Fibroblast of lung (primary cell): ENCODE data around the gene MRPS11. TPM values are rescaled to one million over a fixed set of nuclear protein-coding genes. Genes with fewer than 3 reads are reported as not detected.

Experiments
- DNase-seq, 2 donors: peaks; one replicate each; pipeline versions ENCODE4 v3.0.0 to v3.0.0-alpha.2; 2010; ENCODE audit warnings: low read depth in 2 of 2
- H2AFZ ChIP-seq: 2 replicates; pipeline ENCODE4 v1.5.1; 2012; ENCODE audit warnings: low read length, control low read depth, inconsistent platforms
- H3K27ac ChIP-seq: 2 replicates; pipeline ENCODE4 v1.5.1; 2011; ENCODE audit warnings: low read length, control low read depth; ENCODE audit not compliant: insufficient read depth
- H3K27me3 ChIP-seq: 2 replicates; pipeline ENCODE4 v1.5.1; 2011; ENCODE audit warnings: mild to moderate bottlenecking, low read length; ENCODE audit not compliant: control insufficient read depth, insufficient read depth
- H3K36me3 ChIP-seq: 2 replicates; pipeline ENCODE4 v1.5.1; 2011; ENCODE audit warnings: low read length; ENCODE audit not compliant: control insufficient read depth, insufficient read depth
- H3K4me1 ChIP-seq: 2 replicates; pipeline ENCODE4 v1.5.1; 2011; ENCODE audit warnings: low read length; ENCODE audit not compliant: control insufficient read depth, insufficient read depth; ENCODE audit errors: extremely low read depth
- H3K4me2 ChIP-seq: 2 replicates; pipeline ENCODE4 v1.5.1; 2011; ENCODE audit warnings: low read length, control low read depth; ENCODE audit not compliant: insufficient read depth; ENCODE audit errors: extremely low read depth
- H3K4me3 ChIP-seq, 4 experiments: fragments of 200-600 bp in 1 of 4; sonication (generic) in 1 of 4; replicated peaks in 1 of 4; 2 replicates each; pipeline ENCODE4 v1.5.1; 2011 to 2016; ENCODE audit warnings: low read length in 4 of 4, low read depth in 3 of 4, mild to moderate bottlenecking in 3 of 4, control low read depth in 2 of 4, inconsistent platforms in 1 of 4, mixed read lengths in 1 of 4; ENCODE audit not compliant: insufficient read depth in 1 of 4; ENCODE audit errors: control extremely low read depth in 1 of 4
- H3K79me2 ChIP-seq: 2 replicates; pipeline ENCODE4 v1.5.1; 2012; ENCODE audit warnings: mild to moderate bottlenecking, low read length, inconsistent platforms; ENCODE audit not compliant: control insufficient read depth, insufficient read depth
- H3K9ac ChIP-seq: 2 replicates; pipeline ENCODE4 v1.5.1; 2011; ENCODE audit warnings: mild to moderate bottlenecking, low read length, control low read depth; ENCODE audit not compliant: insufficient read depth
- H3K9me3 ChIP-seq: 2 replicates; pipeline ENCODE4 v1.5.1; 2012; ENCODE audit warnings: low read depth, low read length; ENCODE audit not compliant: control insufficient read depth, insufficient read depth
- H4K20me1 ChIP-seq: 2 replicates; pipeline ENCODE4 v1.5.1; 2011; ENCODE audit warnings: low read length; ENCODE audit not compliant: control insufficient read depth, insufficient read depth; ENCODE audit errors: extremely low read depth
- CTCF ChIP-seq, 2 donors: IDR thresholded peaks in 1 of 2; conservative IDR thresholded peaks in 1 of 2; 1 replicate in 1 of 2; 2 replicates in 1 of 2; pipeline ENCODE4 v1.5.1; 2011 to 2012; ENCODE audit warnings: low read length in 2 of 2, control low read depth in 1 of 2, inconsistent platforms in 1 of 2, low read depth in 1 of 2, mild to moderate bottlenecking in 1 of 2
- EZH2 ChIP-seq: IDR thresholded peaks from 2 replicates; pipeline ENCODE4 v1.5.1; 2012; ENCODE audit warnings: low read length, control low read depth, mild to moderate bottlenecking; ENCODE audit errors: missing control alignments
- polyA plus RNA-seq, 2 donors: library from polyadenylated mRNA; depleted of rRNA in 1 of 2; stranded (reverse) in 1 of 2; unstranded in 1 of 2; fragments of >200 nt; gene quantifications; 2 replicates each; pipeline ENCODE4 v1.2.1, GENCODE V29; 2011 to 2012; ENCODE audit warnings: missing spikeins in 1 of 2
- total RNA-seq: library from RNA; depleted of rRNA; stranded (reverse); fragments of >200 nt; gene quantifications from 2 replicates; pipeline ENCODE4 v1.2.1, GENCODE V29; 2014

MRPS11 gene
- total and polyA plus RNA-seq, 2 donors (not counting 1 experiment from before 2014, with no cell fraction given): 27.1 to 46.4 TPM

GRCh38 chr15:88454236-88454635, 13.3 kb upstream of the MRPS11 start:
- Histone ChIP-seq H3K79me2 (no peaks in the 10 kb centered on the region), H2AFZ (no peak overlapping the region), H3K27me3 (no peaks in the 10 kb centered on the region), H3K9me3 (no peaks in the 10 kb centered on the region), H4K20me1 (no peaks in the 10 kb centered on the region), H3K9ac (no peak overlapping the region), H3K4me1 (peaks cover 6% of the 10 kb centered on the region), H3K4me2 (no peak overlapping the region), H3K36me3 (no peaks in the 10 kb centered on the region), H3K27ac (no peak overlapping the region), H3K4me3 (no peak overlapping the region)
- peak in 1 of 2 donors; percentile 52 for DNase-seq
- no peak for TF ChIP-seq EZH2
- no peak for TF ChIP-seq CTCF (conservative IDR thresholded peaks at IDR 0.05 in 1 of 2, IDR thresholded peaks at IDR 0.05 in 1 of 2; ENCODE audit: low read depth in 1 of 2, low read length in 2 of 2)

- Histone ChIP-seq H3K79me2 (no peaks in the 10 kb centered on the region), H2AFZ (no peak overlapping the region), H3K4me1 (peaks cover 6% of the 10 kb centered on the region), H3K9me3 (no peaks in the 10 kb centered on the region), H4K20me1 (no peaks in the 10 kb centered on the region), H3K36me3 (peaks cover 6% of the 10 kb centered on the region), H3K27me3 (no peaks in the 10 kb centered on the region), H3K27ac (no peak overlapping the region), H3K4me3 (no peak overlapping the region), H3K9ac (no peak overlapping the region), H3K4me2 (no peak overlapping the region)
- DNase-seq: peak; percentile 70 to 72
- TF ChIP-seq EZH2: no peak
- peak; percentile 60 to 89 for TF ChIP-seq CTCF (conservative IDR thresholded peaks at IDR 0.05 in 1 of 2, IDR thresholded peaks at IDR 0.05 in 1 of 2; ENCODE audit: low read depth in 1 of 2, low read length in 2 of 2)
These were observed 12.4 kb upstream of the MRPS11 start for GRCh38 chr15:88454867-88455810.

GRCh38 chr15:88456733-88457132, 10.8 kb upstream of the MRPS11 start:
- H3K4me2 ChIP-seq: no peak overlapping the region
- TF ChIP-seq EZH2 (no peak), CTCF (conservative IDR thresholded peaks at IDR 0.05 in 1 of 2, IDR thresholded peaks at IDR 0.05 in 1 of 2; ENCODE audit: low read depth in 1 of 2, low read length in 2 of 2) (no peak)
- no peak overlapping the region for H3K9ac ChIP-seq
- H3K79me2 ChIP-seq: no peaks in the 10 kb centered on the region
- H2AFZ ChIP-seq: no peak overlapping the region
- H3K27ac ChIP-seq: no peak overlapping the region
- H3K36me3 ChIP-seq: peaks cover 6% of the 10 kb centered on the region
- H3K9me3 ChIP-seq: no peaks in the 10 kb centered on the region
- no peaks in the 10 kb centered on the region for H4K20me1 ChIP-seq
- no peaks in the 10 kb centered on the region for H3K27me3 ChIP-seq
- H3K4me3 ChIP-seq: no peak overlapping the region
- peaks cover 6% of the 10 kb centered on the region for H3K4me1 ChIP-seq
- DNase-seq: no peak
